Brain microvascular endothelial cell (primary cell): ENCODE data around the gene SNTG2.

Experiments used
- DNase-seq: peaks from one replicate; pipeline ENCODE4 v3.0.0-alpha.2; 2020
- H3K27ac ChIP-seq: fragments of 250-450 bp; sonication (Bioruptor Pico); 2 replicates; pipeline ENCODE4 v1.5.1; 2020; ENCODE audit warnings: mild to moderate bottlenecking, moderate library complexity
- H3K27me3 ChIP-seq: fragments of 250-450 bp; sonication (Bioruptor Pico); replicated peaks from 2 replicates; pipeline ENCODE4 v1.5.1; 2020; ENCODE audit warnings: mild to moderate bottlenecking
- H3K36me3 ChIP-seq: fragments of 250-450 bp; sonication (Bioruptor Pico); replicated peaks from 2 replicates; pipeline ENCODE4 v1.5.1; 2020; ENCODE audit warnings: mild to moderate bottlenecking
- H3K4me3 ChIP-seq: 2 replicates; pipeline ENCODE4 v1.5.1; 2011; ENCODE audit warnings: low read depth, mild to moderate bottlenecking, control low read depth, low read length, moderate library complexity
- CTCF ChIP-seq: IDR thresholded peaks from 2 replicates; pipeline ENCODE4 v1.5.1; 2011; ENCODE audit warnings: low read depth, mild to moderate bottlenecking, moderate library complexity, low read length, control low read depth, inconsistent platforms; ENCODE audit errors: missing control alignments
- in situ Hi-C: cut with HindIII; loops from 2 replicates; pipeline ENCODE4 v1.10.0; 2017; ENCODE audit warnings: low sequenced_read_pairs, low pct_ligation_motif_present

SNTG2 gene

GRCh38 chr2:1053786-1054185, 103.1 kb downstream of the SNTG2 start:
- Histone ChIP-seq H3K27ac (no peak overlapping the region), H3K36me3 (no peaks in the 10 kb centered on the region), H3K4me3 (no peak overlapping the region), H3K27me3 (no peaks in the 10 kb centered on the region)
- in situ Hi-C loops: no loop called here
- no peak for DNase-seq
- TF ChIP-seq CTCF: no peak

- H3K4me3 ChIP-seq: no peak overlapping the region
- TF ChIP-seq CTCF: no peak
- in situ Hi-C loops: no loop called here
- no peak for DNase-seq
- H3K27ac ChIP-seq: peak overlapping the region; percentile 89
- H3K36me3 ChIP-seq: no peaks in the 10 kb centered on the region
- no peaks in the 10 kb centered on the region for H3K27me3 ChIP-seq
These were observed 103.8 kb downstream of the SNTG2 start for GRCh38 chr2:1054399-1054798.

DNA sequence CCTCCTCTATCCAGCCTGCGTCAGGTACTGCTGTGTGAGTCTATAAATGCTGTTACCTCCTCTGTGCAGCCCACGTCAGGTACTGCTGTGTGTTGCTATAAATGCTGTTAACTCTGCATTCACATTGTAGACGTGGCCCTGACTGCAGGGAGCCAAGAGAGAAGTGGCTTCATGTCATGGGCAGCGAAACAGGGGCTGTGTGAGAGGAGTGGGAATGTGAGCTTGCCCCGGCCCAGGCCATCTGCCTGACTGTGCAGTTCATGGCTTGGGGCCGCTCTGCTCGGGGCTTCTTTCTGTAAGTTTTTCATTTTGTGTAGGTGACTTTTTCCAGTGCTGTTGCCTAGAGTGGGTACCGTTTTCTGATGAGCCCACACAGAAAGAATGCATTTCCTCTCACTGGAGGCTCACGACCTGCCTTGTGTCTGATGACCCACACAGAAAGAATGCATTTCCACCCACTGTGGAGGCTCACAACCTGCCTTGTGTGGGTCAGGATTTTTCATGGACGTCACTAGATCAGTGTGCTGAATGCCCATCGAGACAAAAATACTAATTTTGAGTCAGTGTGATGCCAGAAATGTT, 104.5 kb downstream of the SNTG2 start:
- TF ChIP-seq CTCF: no peak
- Histone ChIP-seq H3K4me3 (peak overlapping the region; percentile 5), H3K27ac (peak overlapping the region; percentile 89), H3K36me3 (no peaks in the 10 kb centered on the region), H3K27me3 (no peaks in the 10 kb centered on the region)
- DNase-seq: peak; percentile 88
- in situ Hi-C loops: no loop called here

DNA sequence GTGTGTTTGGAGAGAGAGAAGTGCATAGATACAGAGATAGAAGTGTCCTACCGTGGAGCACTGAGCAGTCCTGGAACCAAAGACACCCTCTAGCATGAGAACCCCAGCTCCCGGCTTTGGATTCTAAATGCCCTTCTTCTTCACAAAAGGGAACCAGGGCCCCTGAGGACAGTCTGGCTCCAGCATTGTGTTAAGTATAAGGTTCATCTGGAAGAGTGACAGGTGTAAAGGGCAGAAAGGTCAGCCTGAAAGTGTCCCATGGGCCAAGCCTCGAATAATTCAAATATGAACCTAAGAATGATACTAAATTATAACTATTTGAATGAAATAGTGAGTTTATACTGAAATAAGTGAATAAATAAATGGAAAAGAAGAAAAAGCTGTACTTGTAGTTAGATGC, 109.7 kb downstream of the SNTG2 start:
- Histone ChIP-seq H3K27ac (no peak overlapping the region), H3K36me3 (no peaks in the 10 kb centered on the region), H3K4me3 (no peak overlapping the region), H3K27me3 (no peaks in the 10 kb centered on the region)
- no peak for DNase-seq
- in situ Hi-C loops: no loop called here
- TF ChIP-seq CTCF: no peak

DNA sequence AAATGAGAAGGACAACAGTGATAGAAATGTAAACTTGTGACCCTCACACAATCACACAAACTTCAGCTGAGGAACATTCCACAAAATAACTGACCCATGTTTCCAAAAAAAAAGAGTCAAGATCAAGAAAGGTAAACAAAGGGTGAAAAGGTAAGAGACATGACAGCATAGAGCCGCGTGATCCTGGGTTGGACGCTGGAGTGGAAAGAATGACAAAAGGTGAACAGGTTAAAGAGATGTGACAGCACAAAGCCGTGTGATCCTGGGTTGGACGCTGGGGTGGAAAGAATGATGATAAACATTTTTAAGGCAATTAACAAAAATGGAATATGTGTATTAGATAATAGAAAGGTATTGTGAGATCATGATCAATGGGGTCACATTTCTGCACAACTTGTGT, 110.3 kb downstream of the SNTG2 start:
- no peaks in the 10 kb centered on the region for H3K36me3 ChIP-seq
- no peak for TF ChIP-seq CTCF
- in situ Hi-C loops: no loop called here
- H3K27me3 ChIP-seq: no peaks in the 10 kb centered on the region
- no peak overlapping the region for H3K27ac ChIP-seq
- no peak overlapping the region for H3K4me3 ChIP-seq
- no peak for DNase-seq

- TF ChIP-seq CTCF: no peak
- in situ Hi-C loops: no loop called here
These were observed 117.6 kb downstream of the SNTG2 start for GRCh38 chr2:1068241-1068640.

More at GRCh38 chr2:1068241-1068640, 117.6 kb downstream of the SNTG2 start:
- Histone ChIP-seq H3K36me3 (no peaks in the 10 kb centered on the region), H3K4me3 (no peak overlapping the region), H3K27me3 (no peaks in the 10 kb centered on the region), H3K27ac (no peak overlapping the region)
- DNase-seq: no peak
